Stimulated activated CD4-positive, alpha-beta T cell treated with anti-CD3 and anti-CD28 coated beads, Interleukin-12 subunit alpha, Interleukin-12 subunit beta, amount 100 ng/mL, for 24 hours (primary cell): ENCODE results near the gene UBQLN1.
"Not testable (repeated sequence)": the region's sequence is repeated elsewhere in the genome, so short reads cannot be mapped to it uniquely, and the experiment has no call there.

Experiments used
- DNase-seq, 2 experiments: peaks; one replicate each; pipeline ENCODE4 v3.0.0-alpha.2; 2020; ENCODE audit warnings: low read depth in 2 of 2

Gene UBQLN1

GRCh38 chr9:83707768-83708514, at the start of gene UBQLN1:
TSS of gene UBQLN1 (minus strand) at chr9:83707958. CDS start at chr9:83707679, 279 bp downstream.
- DNase-seq = peak; percentile 80 to 86

DNA sequence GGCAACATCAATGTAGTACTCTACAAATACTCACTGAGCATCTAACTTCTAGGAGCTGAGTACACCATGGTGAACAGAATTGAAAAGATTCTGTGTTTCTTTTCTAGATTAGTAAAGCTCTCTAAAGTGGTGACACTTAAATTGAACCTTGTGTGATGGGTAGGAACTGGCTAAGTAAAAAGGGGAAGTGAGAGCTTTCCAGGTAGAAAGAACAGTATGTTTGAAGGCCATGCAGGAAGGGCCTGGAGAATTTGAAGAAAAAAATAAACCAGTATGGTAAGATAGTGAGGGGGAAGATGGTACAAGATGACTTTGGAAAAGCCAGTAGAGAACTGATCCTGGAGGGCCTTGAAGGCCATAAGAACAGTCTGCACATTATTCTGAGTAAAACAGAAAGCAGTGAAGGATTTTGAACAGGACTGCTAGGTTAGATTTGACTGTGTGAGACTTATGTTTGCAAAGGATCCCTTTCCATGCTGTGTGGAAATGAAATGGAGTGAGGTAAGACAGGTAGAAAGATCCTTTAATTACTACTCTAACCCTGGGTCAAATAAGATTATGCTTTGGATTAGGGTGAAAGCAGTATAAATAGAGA, 46.7 kb upstream of the UBQLN1 start:
- no peak for DNase-seq

DNA sequence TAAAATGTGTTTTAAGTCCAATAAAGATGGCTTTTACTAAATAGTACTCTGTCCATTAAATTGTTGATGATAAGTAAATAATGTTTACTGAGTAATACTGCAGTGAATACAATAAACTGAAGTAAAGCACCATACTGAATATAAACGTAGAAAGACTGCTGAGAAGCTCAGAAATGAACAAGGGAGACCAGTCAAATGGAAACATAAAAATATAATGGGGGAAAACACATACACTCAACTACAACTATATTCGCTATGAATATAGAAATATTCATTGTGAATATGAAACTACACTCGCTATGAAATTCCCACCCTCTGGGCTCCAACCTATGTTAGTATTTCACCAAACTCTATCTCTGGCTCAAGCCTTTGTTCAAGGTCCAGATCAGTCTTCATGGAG, 41.9 kb upstream of the UBQLN1 start:
- DNase-seq = no peak

DNA sequence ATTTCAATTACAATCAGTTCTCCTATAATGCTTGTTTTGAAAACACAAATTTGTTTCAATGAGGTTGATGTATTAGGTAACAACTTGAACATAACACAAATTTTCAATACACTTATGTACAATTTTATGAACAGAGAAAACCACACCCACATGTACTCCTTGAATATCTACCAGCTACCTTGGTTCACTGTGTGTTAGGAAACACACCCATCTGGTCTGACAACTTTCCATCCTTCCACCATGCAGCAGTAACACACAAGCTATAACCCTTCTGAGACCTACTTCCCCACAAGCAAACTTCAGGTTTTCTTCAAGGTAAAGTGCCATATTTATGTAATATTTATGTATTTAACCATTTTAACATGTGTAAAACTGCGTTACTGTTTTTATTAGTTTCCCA, 36.4 kb upstream of the UBQLN1 start:
- DNase-seq = no peak

- no peak for DNase-seq
These were observed 26.0 kb upstream of the UBQLN1 start for GRCh38 chr9:83733739-83734138.

GRCh38 chr9:83728591-83729368, 21.0 kb upstream of the UBQLN1 start:
- DNase-seq = not testable (repeated sequence)

DNA sequence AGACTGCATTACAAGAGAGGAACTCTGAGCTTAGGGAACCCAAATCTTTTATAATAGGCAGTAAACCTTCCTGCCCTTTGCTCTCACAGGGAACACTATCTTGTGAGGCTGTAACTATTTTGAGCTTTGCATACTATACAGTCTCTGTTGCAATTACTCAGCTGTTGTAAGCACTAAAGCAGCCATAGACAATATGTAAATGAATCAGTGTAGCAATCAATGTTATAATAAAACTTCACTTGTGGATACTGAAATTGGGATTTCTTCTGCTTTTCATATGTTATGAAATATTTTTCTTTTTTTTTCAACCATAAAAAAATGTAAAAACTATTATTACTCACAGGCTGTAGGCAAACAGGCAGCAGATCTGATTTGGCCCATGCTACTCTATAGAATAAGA, 16.7 kb upstream of the UBQLN1 start:
- DNase-seq = no peak

- DNase-seq = no peak
These were observed 15.2 kb upstream of the UBQLN1 start for GRCh38 chr9:83722726-83723495.

GRCh38 chr9:83721509-83721908, 13.8 kb upstream of the UBQLN1 start:
- no peak for DNase-seq

- no peak for DNase-seq
These were observed 8.0 kb upstream of the UBQLN1 start for GRCh38 chr9:83715794-83716193.

GRCh38 chr9:83715221-83715620, 7.5 kb upstream of the UBQLN1 start:
- DNase-seq = no peak

GRCh38 chr9:83714329-83714728, 6.6 kb upstream of the UBQLN1 start:
- DNase-seq = no peak

- DNase-seq = peak; percentile 17 to 34
These were observed 879 bp upstream of the UBQLN1 start for GRCh38 chr9:83708515-83709158.

GRCh38 chr9:83707518-83707767, 315 bp downstream of the UBQLN1 start:
- DNase-seq = peak in 1 of 2 experiments; percentile 57

GRCh38 chr9:83706676-83707517, 861 bp downstream of the UBQLN1 start:
- peak; percentile 24 to 45 for DNase-seq

DNA sequence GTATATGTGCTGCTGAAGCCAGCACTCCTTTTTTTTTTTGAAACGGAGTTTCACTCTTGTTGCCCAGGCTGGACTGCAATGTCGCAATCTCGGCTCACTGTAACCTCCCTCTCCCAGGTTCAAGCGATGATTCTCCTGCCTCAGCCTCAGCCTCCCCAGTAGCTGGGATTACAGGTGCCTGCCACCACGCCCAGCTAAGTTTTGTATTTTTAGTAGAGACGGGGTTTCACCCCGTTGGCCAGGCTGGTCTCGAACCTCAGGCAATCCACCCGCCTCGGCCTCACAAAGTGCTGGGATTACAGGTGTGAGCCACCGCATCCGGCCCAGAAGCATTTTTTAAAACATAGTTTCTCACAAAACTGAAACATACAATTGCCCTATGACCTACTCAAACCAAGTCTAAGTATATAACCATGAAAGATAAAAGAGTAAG, 2.5 kb downstream of the UBQLN1 start:
- DNase-seq = not testable (repeated sequence)

DNA sequence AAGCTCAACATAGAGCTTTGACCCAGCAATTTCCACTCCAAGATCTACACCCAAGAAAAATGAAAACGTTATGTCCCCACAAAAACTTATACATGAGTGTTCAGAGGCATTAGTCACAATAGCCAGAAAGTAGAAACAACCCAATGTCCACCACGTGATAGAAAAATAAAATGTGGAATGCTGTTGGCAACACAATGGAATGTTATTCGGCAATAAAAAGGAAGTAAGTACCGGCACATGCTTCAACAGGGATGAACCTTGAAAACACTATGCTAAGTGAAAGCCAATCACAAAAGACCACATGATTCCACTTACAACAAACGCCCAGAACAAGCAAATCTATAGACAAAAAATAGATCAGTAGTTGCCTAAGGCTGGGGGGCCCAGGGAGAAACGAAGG, 6.0 kb downstream of the UBQLN1 start:
- DNase-seq = no peak

- DNase-seq = no peak
These were observed 6.5 kb downstream of the UBQLN1 start for GRCh38 chr9:83701286-83701685.

GRCh38 chr9:83699615-83700014, 8.1 kb downstream of the UBQLN1 start:
- no peak for DNase-seq

DNA sequence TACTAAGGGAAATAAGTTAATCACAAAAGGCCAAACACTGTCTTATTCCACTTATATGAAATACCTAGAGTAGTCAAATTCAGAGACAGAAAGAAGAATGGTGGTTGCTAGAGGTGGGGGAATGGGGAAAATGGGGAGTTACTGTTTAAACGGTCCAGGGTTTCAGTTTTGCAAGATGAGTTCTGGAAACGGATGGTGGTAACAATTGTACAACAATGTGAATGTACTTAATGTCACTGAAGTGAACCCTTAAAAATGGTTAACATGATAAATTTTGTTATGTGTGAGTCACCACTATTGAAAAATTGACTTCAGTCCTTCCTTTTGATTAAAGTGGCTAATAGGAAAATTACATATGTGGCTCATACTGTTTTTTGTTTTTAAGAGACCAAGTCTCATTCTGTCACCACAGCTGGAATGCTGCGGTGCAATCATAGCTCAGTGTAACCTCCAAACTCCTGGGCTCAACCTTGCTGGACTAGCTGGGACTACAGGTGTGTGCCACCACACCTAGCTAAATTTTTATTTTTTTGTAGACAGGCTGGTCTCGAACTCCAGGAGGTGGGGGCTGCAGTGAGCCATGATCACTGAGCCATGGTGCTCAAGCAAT, 8.7 kb downstream of the UBQLN1 start:
- DNase-seq = no peak
